Erythroblast (primary cell): ENCODE data around the gene CTIF.

Experiments
- DNase-seq, 2 experiments: peaks; one replicate each; lab custom pipeline; 2025; lab: John Stamatoyannopoulos, UW
- GATA1 ChIP-seq: IDR thresholded peaks from 2 replicates; pipeline ENCODE4 v1.6.1; 2011; ENCODE audit warnings: low read depth, mild to moderate bottlenecking, control low read depth, low read length, moderate library complexity
- POLR2A ChIP-seq: IDR thresholded peaks from 2 replicates; pipeline ENCODE4 v1.6.1; 2011; ENCODE audit warnings: mild to moderate bottlenecking, low read length

Gene CTIF

GRCh38 chr18:48814490-48815178 is 275.8 kb downstream of the CTIF start:
- TF ChIP-seq POLR2A (peak; percentile 23), GATA1 (no peak)
- DNase-seq, result peak; percentile 22 to 42

DNA sequence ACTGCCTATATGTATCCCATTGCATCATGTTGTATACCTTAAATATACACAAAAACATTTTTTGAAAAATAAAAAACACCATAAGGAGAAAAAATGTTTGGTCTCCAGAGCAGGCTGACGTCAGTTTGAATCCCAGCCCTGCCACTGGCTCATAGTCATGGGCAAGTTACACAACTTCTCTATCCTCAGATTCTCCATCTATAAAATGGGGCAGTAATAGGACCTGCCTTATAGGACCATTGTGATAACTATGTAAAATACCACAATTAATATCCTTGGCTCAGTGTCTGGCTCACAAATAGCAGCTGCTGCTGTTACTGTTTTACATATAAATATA is 276.3 kb downstream of the CTIF start:
- no peak for DNase-seq
- TF ChIP-seq GATA1, result no peak
- no peak for TF ChIP-seq POLR2A

GRCh38 chr18:48815581-48816324 is 276.9 kb downstream of the CTIF start:
- DNase-seq, result peak in 1 of 2 experiments; percentile 23
- TF ChIP-seq GATA1, result no peak

DNA sequence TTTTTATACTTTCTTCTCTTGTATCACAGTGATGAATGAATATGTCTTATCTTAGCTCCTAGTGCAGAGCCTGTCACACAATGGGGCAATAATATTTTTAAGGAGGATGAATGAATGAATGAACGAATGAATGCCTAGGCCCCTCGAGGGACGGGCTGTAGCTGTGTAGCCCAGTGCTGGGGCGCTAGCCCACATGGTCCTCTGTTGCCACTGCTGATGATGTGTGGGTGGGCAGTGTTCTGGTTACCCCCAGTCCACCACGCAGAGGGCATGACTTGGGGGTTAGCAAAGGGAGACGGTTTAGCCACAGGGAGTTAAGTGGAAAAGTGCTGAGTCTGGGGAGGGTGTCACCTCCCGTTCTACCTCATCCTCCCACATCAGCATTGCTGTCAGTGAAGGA is 277.7 kb downstream of the CTIF start:
- no peak for TF ChIP-seq POLR2A
- DNase-seq, result peak in 1 of 2 experiments; percentile 33

DNA sequence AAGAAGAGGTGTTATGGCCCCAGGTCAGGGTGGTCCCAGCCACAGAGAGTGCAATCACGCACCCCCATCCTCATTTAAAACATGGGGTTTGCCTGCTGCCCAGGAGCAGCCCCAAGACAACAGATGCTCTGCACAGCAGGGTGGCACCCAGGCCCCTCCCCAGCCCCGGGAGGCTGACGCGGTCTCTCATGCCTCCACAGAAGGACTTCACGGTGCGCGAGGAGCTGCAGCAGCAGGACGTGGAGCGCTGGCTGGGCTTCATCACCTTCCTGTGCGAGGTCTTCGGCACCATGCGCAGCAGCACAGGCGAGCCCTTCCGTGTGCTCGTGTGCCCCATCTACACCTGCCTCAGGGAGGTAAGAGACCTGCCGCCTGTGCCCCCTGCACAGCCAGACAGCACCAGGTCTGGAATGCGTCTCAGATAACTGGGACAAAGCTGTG is 278.2 kb downstream of the CTIF start:
- no peak for TF ChIP-seq POLR2A
- no peak for TF ChIP-seq GATA1
- no peak for DNase-seq

- TF ChIP-seq GATA1, result no peak
- TF ChIP-seq POLR2A, result no peak
- no peak for DNase-seq
Measured at GRCh38 chr18:48818329-48819254, 279.8 kb downstream of the CTIF start.

- no peak for TF ChIP-seq GATA1
- no peak for TF ChIP-seq POLR2A
- no peak for DNase-seq
Measured at GRCh38 chr18:48819276-48819675, 280.4 kb downstream of the CTIF start.

- TF ChIP-seq GATA1, result no peak
- TF ChIP-seq POLR2A, result no peak
- no peak for DNase-seq
Measured at GRCh38 chr18:48819781-48820482, 281.1 kb downstream of the CTIF start.

- DNase-seq, result no peak
Measured at GRCh38 chr18:48820483-48821250, 281.8 kb downstream of the CTIF start.

DNA sequence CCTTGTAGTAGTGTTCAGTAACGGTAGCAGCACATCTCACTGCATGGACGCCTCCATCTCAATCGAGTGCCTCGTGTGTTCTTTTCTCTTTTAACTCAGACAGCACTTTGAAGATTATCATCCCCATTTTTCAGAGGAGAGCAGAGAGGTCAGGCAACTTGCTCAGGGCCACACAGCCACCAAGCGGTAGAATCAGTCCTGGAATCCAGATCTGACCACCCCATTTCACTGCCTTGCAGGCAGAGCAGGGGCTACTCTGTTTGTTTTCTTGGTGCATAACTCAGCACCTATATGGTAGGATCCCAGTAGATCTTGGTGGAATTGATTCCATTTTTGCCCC is 282.4 kb downstream of the CTIF start:
- TF ChIP-seq POLR2A, result no peak
- no peak for TF ChIP-seq GATA1
- DNase-seq, result no peak

More at GRCh38 chr18:48820483-48821250, 281.8 kb downstream of the CTIF start:
- no peak for TF ChIP-seq GATA1
- TF ChIP-seq POLR2A, result no peak

- DNase-seq, result no peak
- TF ChIP-seq GATA1 (no peak), POLR2A (no peak)
Measured at GRCh38 chr18:48821845-48822244, 283.0 kb downstream of the CTIF start.

- no peak for DNase-seq
- TF ChIP-seq GATA1 (no peak), POLR2A (no peak)
Measured at GRCh38 chr18:48824231-48824970, 285.6 kb downstream of the CTIF start.
